Measurements from ENCODE around the gene RANBP3.

The RANBP3 gene

GRCh38 chr19:5873617-5874199 is 104.2 kb downstream of the RANBP3 start:
- no peak for TF ChIP-seq CTCF (IDR thresholded peaks at IDR 0.05; ENCODE audit: low read depth, low read length)
- no peak for DNase-seq (ENCODE audit: extremely low read depth, low read depth)

GRCh38 chr19:5870986-5871394 is 107.0 kb downstream of the RANBP3 start:
- DNase-seq (ENCODE audit: extremely low read depth, low read depth), result no peak
- TF ChIP-seq CTCF (IDR thresholded peaks at IDR 0.05; ENCODE audit: low read depth, low read length), result no peak

- no peak for DNase-seq (ENCODE audit: extremely low read depth, low read depth)
- no peak for TF ChIP-seq CTCF (IDR thresholded peaks at IDR 0.05; ENCODE audit: low read depth, low read length)
Measured at GRCh38 chr19:5867201-5868136, 110.5 kb downstream of the RANBP3 start.
